IPS-18c (cell line): Measurements from ENCODE around the gene ZNF331.

Experiments
- H3K4me3 ChIP-seq: 2 replicates; pipeline ENCODE4 v1.7.0; 2013; ENCODE audit warnings: low read depth, mild to moderate bottlenecking, low read length, moderate library complexity; ENCODE audit not compliant: insufficient read depth
- H3K9me3 ChIP-seq: one replicate; pipeline ENCODE4 v1.6.1; 2013; ENCODE audit warnings: mild to moderate bottlenecking, low read length, moderate library complexity; ENCODE audit not compliant: control insufficient read depth, insufficient read depth

The ZNF331 gene

GRCh38 chr19:53518121-53518520, 19.8 kb upstream of the ZNF331 start:
- no peak overlapping the region for H3K4me3 ChIP-seq
- H3K9me3 ChIP-seq = no peaks in the 10 kb centered on the region

GRCh38 chr19:53518716-53519115, 19.2 kb upstream of the ZNF331 start:
- Histone ChIP-seq H3K9me3 (no peaks in the 10 kb centered on the region), H3K4me3 (no peak overlapping the region)

- H3K9me3 ChIP-seq = no peaks in the 10 kb centered on the region
- no peak overlapping the region for H3K4me3 ChIP-seq
These were observed 18.5 kb upstream of the ZNF331 start for GRCh38 chr19:53519446-53519845.

GRCh38 chr19:53520163-53520546, 17.8 kb upstream of the ZNF331 start:
- H3K4me3 ChIP-seq = peak overlapping the region; percentile 6; the same call in 1 of the 2 replicates

GRCh38 chr19:53520547-53521372, 17.2 kb upstream of the ZNF331 start:
- H3K9me3 ChIP-seq = no peaks in the 10 kb centered on the region
- peak overlapping the region; percentile 99 for H3K4me3 ChIP-seq

More at GRCh38 chr19:53520163-53520546, 17.8 kb upstream of the ZNF331 start:
- H3K9me3 ChIP-seq = no peaks in the 10 kb centered on the region

GRCh38 chr19:53521373-53522202, 16.4 kb upstream of the ZNF331 start:
- Histone ChIP-seq H3K4me3 (peak overlapping the region; percentile 99), H3K9me3 (no peaks in the 10 kb centered on the region)

- Histone ChIP-seq H3K9me3 (no peaks in the 10 kb centered on the region), H3K4me3 (no peak overlapping the region)
These were observed 12.0 kb upstream of the ZNF331 start for GRCh38 chr19:53525922-53526321.

GRCh38 chr19:53530622-53531021, 7.3 kb upstream of the ZNF331 start:
- H3K9me3 ChIP-seq = no peaks in the 10 kb centered on the region
- H3K4me3 ChIP-seq = no peak overlapping the region

GRCh38 chr19:53531457-53531856, 6.5 kb upstream of the ZNF331 start:
- Histone ChIP-seq H3K9me3 (no peaks in the 10 kb centered on the region), H3K4me3 (no peak overlapping the region)

- no peak overlapping the region for H3K4me3 ChIP-seq
- no peaks in the 10 kb centered on the region for H3K9me3 ChIP-seq
These were observed 5.6 kb upstream of the ZNF331 start for GRCh38 chr19:53532362-53532761.

- no peaks in the 10 kb centered on the region for H3K9me3 ChIP-seq
- no peak overlapping the region for H3K4me3 ChIP-seq
These were observed 1.8 kb upstream of the ZNF331 start for GRCh38 chr19:53536225-53536548.

- peak overlapping the region; percentile 66; the same call in 1 of the 2 replicates for H3K4me3 ChIP-seq
- H3K9me3 ChIP-seq = no peaks in the 10 kb centered on the region
These were observed 824 bp upstream of the ZNF331 start for GRCh38 chr19:53537121-53537520.

- H3K4me3 ChIP-seq = peak overlapping the region; percentile 66
- H3K9me3 ChIP-seq = no peaks in the 10 kb centered on the region
These were observed 599 bp downstream of the ZNF331 start for GRCh38 chr19:53538378-53539109.

GRCh38 chr19:53540091-53540490, 2.1 kb downstream of the ZNF331 start:
- H3K9me3 ChIP-seq = no peaks in the 10 kb centered on the region
- H3K4me3 ChIP-seq = no peak overlapping the region

GRCh38 chr19:53541971-53542370, 4.0 kb downstream of the ZNF331 start:
- Histone ChIP-seq H3K9me3 (no peaks in the 10 kb centered on the region), H3K4me3 (no peak overlapping the region)

- Histone ChIP-seq H3K9me3 (no peaks in the 10 kb centered on the region), H3K4me3 (no peak overlapping the region)
These were observed 7.5 kb downstream of the ZNF331 start for GRCh38 chr19:53545271-53546065.
